Panc1 (cell line): ENCODE measurements around the gene METTL16.

Experiments
- POLR2AphosphoS5 ChIP-seq: IDR thresholded peaks from 2 replicates; pipeline ENCODE4 v1.6.1; 2012; ENCODE audit warnings: mild to moderate bottlenecking, low read depth, low read length, moderate library complexity
- TCF7L2 ChIP-seq: IDR thresholded peaks from 2 replicates; pipeline ENCODE4 v1.6.1; 2011; ENCODE audit warnings: mild to moderate bottlenecking, low read depth, low read length, inconsistent platforms
- TF ChIP-seq, protein P1 (sequence below): fragments of 450-650 bp; IDR thresholded peaks from 2 replicates; pipeline ENCODE4 v1.5.1; 2017; ENCODE audit warnings: mild to moderate bottlenecking

DNA sequence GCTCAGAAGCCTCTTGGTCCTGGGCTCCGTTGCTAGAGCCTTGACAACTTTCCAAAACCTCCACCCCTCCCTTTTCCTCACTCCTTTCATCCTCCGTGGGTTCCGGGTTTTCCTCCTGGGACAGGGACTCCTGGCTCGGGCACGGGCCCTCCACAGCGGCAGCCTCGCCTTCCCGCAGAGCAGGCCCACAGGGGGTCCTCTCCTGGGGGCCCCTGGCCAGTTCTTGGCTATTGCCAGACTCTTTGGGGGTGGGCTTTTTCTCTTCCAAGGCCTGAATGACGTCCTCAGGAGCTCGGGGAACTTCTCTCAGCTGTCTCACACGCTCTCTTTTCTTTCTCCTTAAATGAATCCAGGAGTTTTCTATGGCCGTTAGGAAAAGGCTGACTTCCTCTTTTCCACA, 91.5 kb downstream of the METTL16 start:
- TF ChIP-seq, protein P1, sequence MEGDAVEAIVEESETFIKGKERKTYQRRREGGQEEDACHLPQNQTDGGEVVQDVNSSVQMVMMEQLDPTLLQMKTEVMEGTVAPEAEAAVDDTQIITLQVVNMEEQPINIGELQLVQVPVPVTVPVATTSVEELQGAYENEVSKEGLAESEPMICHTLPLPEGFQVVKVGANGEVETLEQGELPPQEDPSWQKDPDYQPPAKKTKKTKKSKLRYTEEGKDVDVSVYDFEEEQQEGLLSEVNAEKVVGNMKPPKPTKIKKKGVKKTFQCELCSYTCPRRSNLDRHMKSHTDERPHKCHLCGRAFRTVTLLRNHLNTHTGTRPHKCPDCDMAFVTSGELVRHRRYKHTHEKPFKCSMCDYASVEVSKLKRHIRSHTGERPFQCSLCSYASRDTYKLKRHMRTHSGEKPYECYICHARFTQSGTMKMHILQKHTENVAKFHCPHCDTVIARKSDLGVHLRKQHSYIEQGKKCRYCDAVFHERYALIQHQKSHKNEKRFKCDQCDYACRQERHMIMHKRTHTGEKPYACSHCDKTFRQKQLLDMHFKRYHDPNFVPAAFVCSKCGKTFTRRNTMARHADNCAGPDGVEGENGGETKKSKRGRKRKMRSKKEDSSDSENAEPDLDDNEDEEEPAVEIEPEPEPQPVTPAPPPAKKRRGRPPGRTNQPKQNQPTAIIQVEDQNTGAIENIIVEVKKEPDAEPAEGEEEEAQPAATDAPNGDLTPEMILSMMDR, result no peak
- TF ChIP-seq POLR2AphosphoS5, result no peak
- no peak for TF ChIP-seq TCF7L2
